Endothelial cell of umbilical vein (primary cell): Measurements from ENCODE around the gene MIA.

Experiments
- MYC ChIP-seq: IDR thresholded peaks from one replicate; pipeline ENCODE4 v1.6.1; 2011; ENCODE audit warnings: mild to moderate bottlenecking, low read depth, low read length
- POLR2A ChIP-seq: IDR thresholded peaks from 2 replicates; pipeline ENCODE4 v1.6.1; 2012; ENCODE audit warnings: low read depth, mild to moderate bottlenecking, control low read depth, low read length
- TF ChIP-seq, protein P1 (sequence below): IDR thresholded peaks from 2 replicates; pipeline ENCODE4 v1.6.1; 2011; ENCODE audit not compliant: insufficient read depth, insufficient read length
- TF ChIP-seq, protein P2 (sequence below), 2 donors: IDR thresholded peaks; 1 replicate in 1 of 2; 2 replicates in 1 of 2; pipeline ENCODE4 v1.5.1; 2011; ENCODE audit warnings: low read length in 2 of 2, mild to moderate bottlenecking in 2 of 2, moderate library complexity in 2 of 2, control low read depth in 1 of 2, inconsistent platforms in 1 of 2, low read depth in 1 of 2; ENCODE audit not compliant: insufficient read depth in 1 of 2; ENCODE audit errors: extremely low read depth in 1 of 2

DNA sequence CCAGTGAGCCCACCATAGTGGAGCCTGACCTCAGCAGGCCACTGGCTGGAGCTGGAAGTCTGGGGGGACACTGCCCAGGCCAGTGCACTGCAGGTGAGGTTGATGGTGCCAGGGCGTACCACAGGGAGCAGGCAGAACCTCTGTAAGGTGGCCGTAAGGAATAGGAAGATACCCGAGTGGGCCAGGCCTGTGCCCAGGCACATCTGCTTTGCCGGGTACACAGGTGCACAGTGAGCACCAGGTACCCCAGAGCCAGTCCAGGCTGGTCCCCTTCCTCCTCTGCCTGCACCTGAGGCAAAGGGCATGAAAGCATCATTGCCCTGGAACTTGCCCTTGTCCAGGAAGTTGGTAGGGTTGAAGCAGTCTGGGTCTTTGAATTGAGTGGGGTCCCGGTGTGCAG is 33.2 kb downstream of the MIA start:
- TF ChIP-seq, protein P1, sequence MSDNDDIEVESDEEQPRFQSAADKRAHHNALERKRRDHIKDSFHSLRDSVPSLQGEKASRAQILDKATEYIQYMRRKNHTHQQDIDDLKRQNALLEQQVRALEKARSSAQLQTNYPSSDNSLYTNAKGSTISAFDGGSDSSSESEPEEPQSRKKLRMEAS = no peak
- TF ChIP-seq POLR2A (no peak), MYC (no peak)
- TF ChIP-seq, protein P2, sequence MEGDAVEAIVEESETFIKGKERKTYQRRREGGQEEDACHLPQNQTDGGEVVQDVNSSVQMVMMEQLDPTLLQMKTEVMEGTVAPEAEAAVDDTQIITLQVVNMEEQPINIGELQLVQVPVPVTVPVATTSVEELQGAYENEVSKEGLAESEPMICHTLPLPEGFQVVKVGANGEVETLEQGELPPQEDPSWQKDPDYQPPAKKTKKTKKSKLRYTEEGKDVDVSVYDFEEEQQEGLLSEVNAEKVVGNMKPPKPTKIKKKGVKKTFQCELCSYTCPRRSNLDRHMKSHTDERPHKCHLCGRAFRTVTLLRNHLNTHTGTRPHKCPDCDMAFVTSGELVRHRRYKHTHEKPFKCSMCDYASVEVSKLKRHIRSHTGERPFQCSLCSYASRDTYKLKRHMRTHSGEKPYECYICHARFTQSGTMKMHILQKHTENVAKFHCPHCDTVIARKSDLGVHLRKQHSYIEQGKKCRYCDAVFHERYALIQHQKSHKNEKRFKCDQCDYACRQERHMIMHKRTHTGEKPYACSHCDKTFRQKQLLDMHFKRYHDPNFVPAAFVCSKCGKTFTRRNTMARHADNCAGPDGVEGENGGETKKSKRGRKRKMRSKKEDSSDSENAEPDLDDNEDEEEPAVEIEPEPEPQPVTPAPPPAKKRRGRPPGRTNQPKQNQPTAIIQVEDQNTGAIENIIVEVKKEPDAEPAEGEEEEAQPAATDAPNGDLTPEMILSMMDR (IDR thresholded peaks at IDR 0.05; ENCODE audit: extremely low read depth in 1 of 2, insufficient read depth in 1 of 2, low read depth in 1 of 2, low read length in 2 of 2) = no peak
